ENCODE measurements around the gene ADGRV1.

DNA sequence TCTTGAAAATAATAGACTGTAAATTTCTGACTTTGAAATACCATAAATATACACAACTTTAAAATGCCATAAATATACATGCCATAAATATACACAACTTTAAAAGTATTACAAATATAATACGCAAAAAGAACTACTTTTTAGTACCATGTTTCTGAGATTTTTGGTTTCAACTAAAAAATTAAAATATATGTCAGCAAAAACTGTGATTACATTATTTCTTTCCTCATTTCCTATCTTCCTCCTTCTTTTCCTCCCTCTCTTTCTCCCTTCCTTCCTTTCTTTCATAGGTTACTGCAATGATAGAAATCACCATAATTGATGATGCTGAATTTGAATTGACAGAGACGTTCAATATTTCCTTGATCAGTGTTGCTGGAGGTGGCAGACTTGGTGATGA, 200.5 kb downstream of the ADGRV1 start:
- TF ChIP-seq CHD2 (IDR thresholded peaks at IDR 0.05; ENCODE audit: low read length, partially characterized antibody) (no peak), TCF12 (IDR thresholded peaks at IDR 0.05) (no peak), NRF1 (IDR thresholded peaks at IDR 0.05; ENCODE audit: low read depth, low read length) (no peak), EZH2phosphoT487 (IDR thresholded peaks at IDR 0.05; ENCODE audit: borderline replicate concordance, low read depth) (no peak), EP300 (IDR thresholded peaks at IDR 0.05; ENCODE audit: borderline replicate concordance in 1 of 2, low read depth in 1 of 2, low read length in 1 of 2) (no peak), FOXM1 (IDR thresholded peaks at IDR 0.05; ENCODE audit: low read depth) (no peak), MEF2A (IDR thresholded peaks at IDR 0.05; ENCODE audit: borderline replicate concordance, low read depth) (no peak), ELF1 (IDR thresholded peaks at IDR 0.05) (no peak), TEAD4 (IDR thresholded peaks at IDR 0.05; ENCODE audit: borderline replicate concordance, insufficient read depth) (no peak), POLR2AphosphoS5 (IDR thresholded peaks at IDR 0.05; ENCODE audit: low read depth, low read length) (no peak)
- TF ChIP-seq, protein P1, sequence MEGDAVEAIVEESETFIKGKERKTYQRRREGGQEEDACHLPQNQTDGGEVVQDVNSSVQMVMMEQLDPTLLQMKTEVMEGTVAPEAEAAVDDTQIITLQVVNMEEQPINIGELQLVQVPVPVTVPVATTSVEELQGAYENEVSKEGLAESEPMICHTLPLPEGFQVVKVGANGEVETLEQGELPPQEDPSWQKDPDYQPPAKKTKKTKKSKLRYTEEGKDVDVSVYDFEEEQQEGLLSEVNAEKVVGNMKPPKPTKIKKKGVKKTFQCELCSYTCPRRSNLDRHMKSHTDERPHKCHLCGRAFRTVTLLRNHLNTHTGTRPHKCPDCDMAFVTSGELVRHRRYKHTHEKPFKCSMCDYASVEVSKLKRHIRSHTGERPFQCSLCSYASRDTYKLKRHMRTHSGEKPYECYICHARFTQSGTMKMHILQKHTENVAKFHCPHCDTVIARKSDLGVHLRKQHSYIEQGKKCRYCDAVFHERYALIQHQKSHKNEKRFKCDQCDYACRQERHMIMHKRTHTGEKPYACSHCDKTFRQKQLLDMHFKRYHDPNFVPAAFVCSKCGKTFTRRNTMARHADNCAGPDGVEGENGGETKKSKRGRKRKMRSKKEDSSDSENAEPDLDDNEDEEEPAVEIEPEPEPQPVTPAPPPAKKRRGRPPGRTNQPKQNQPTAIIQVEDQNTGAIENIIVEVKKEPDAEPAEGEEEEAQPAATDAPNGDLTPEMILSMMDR (IDR thresholded peaks at IDR 0.05), result no peak

Measured in SK-N-SH (cell line).